Fibroblast of mammary gland (primary cell): ENCODE results near the gene TRAPPC3L.

Source experiments
- DNase-seq: peaks from one replicate; pipeline ENCODE4 v3.0.0-alpha.2; 2010; ENCODE audit warnings: low read depth
- H3K4me3 ChIP-seq: 2 replicates; pipeline ENCODE4 v1.5.1; 2011; ENCODE audit warnings: low read depth, mild to moderate bottlenecking, low read length, moderate library complexity; ENCODE audit not compliant: control insufficient read depth
- CTCF ChIP-seq: conservative IDR thresholded peaks from 2 replicates; pipeline ENCODE4 v1.5.1; 2011; ENCODE audit warnings: low read depth, low read length, inconsistent platforms; ENCODE audit not compliant: control insufficient read depth, insufficient read depth

The TRAPPC3L gene

GRCh38 chr6:116545651-116546050 lies at the start of gene TRAPPC3L:
TSS of gene TRAPPC3L (minus strand) at chr6:116545684. CDS start at chr6:116545514, 170 bp downstream.
- no peak within 1 kb of the TSS for H3K4me3 ChIP-seq
- no peak for TF ChIP-seq CTCF
- DNase-seq: no peak

GRCh38 chr6:116595247-116595646 lies 49.8 kb upstream of the TRAPPC3L start:
- DNase-seq: no peak
- H3K4me3 ChIP-seq: no peak overlapping the region
- TF ChIP-seq CTCF: no peak

- no peak overlapping the region for H3K4me3 ChIP-seq
- TF ChIP-seq CTCF: no peak
- no peak for DNase-seq
These were observed 41.3 kb upstream of the TRAPPC3L start for GRCh38 chr6:116586738-116587137.

- TF ChIP-seq CTCF: no peak
- DNase-seq: no peak
- no peak overlapping the region for H3K4me3 ChIP-seq
These were observed 40.8 kb upstream of the TRAPPC3L start for GRCh38 chr6:116586276-116586675.

- no peak for DNase-seq
- no peak for TF ChIP-seq CTCF
- H3K4me3 ChIP-seq: no peak overlapping the region
These were observed 34.7 kb upstream of the TRAPPC3L start for GRCh38 chr6:116580198-116580597.

- no peak for TF ChIP-seq CTCF
- H3K4me3 ChIP-seq: no peak overlapping the region
- no peak for DNase-seq
These were observed 33.7 kb upstream of the TRAPPC3L start for GRCh38 chr6:116579143-116579542.

- DNase-seq: no peak
- H3K4me3 ChIP-seq: no peak overlapping the region
- no peak for TF ChIP-seq CTCF
These were observed 32.9 kb upstream of the TRAPPC3L start for GRCh38 chr6:116578335-116578734.
